ENCODE data around the gene NLGN4Y. TPM values are rescaled to one million over a fixed set of nuclear protein-coding genes. Genes with fewer than 3 reads are reported as not detected.

The NLGN4Y gene
- total and polyA plus RNA-seq, 2 experiments from 2014 or later: 10.9 to 73.6 TPM

DNA sequence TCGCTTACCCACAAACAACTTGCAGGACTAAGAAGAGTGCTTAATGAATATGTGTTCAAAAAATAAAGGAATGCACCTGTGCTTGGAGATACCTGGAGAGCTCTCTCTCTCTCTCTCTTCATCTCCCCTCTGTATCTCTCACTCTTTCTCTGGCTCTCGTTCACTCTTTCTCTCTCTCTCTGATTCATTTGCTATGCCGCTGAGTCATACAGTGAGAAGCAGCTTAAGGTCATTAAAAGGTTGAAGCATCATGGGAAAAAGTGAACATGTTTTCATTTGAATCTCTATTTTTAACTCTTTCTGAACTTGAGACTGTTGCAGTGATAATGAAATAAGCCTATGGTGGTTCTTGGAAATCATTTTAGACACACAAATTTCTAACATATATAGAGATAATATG lies 277.8 kb downstream of the NLGN4Y start:
- Histone ChIP-seq H3K27ac (ENCODE audit: low read depth) (no peak overlapping the region), H3K4me1 (ENCODE audit: insufficient read depth) (no peaks in the 10 kb centered on the region), H3K4me3 (no peak overlapping the region), H3K9me2 (ENCODE audit: insufficient read depth) (peaks cover 3% of the 10 kb centered on the region; the same call in 1 of the 2 replicates), H3K36me3 (ENCODE audit: insufficient read depth) (no peaks in the 10 kb centered on the region), H3K27me3 (ENCODE audit: insufficient read depth) (no peaks in the 10 kb centered on the region), H4K20me1 (replicated peaks; ENCODE audit: insufficient read depth) (no peaks in the 10 kb centered on the region), H3K4me2 (no peak overlapping the region), H3F3A (replicated peaks; ENCODE audit: low read depth) (no peaks in the 10 kb centered on the region), H2AFZ (no peak overlapping the region), H3K79me2 (replicated peaks; ENCODE audit: insufficient read depth) (no peaks in the 10 kb centered on the region)
- no peak for TF ChIP-seq ZNF331 (CRISPR knock-in tag; IDR thresholded peaks at IDR 0.05; ENCODE audit: low read depth)
- TF ChIP-seq CREB1 (CRISPR knock-in tag; IDR thresholded peaks at IDR 0.05; ENCODE audit: low read depth): no peak
- no peak for TF ChIP-seq EZH2 (IDR thresholded peaks at IDR 0.05; ENCODE audit: low read depth, unreplicated experiment)
- Mint-ChIP-seq H3K4me3 (no peak overlapping the region), H3K36me3 (ENCODE audit: low read depth) (peaks cover 3% of the 10 kb centered on the region; the same call in 2 of the 3 replicates), H3K27ac (no peak overlapping the region), H3K4me1 (no peaks in the 10 kb centered on the region), H3K27me3 (ENCODE audit: insufficient read depth, low read depth, poor library complexity) (no peaks in the 10 kb centered on the region), H3K9me3 (no peaks in the 10 kb centered on the region)
- no peak for ATAC-seq
- DNase-seq (ENCODE audit: low spot score): no peak

GRCh38 chrY:14804041-14804440 lies 279.7 kb downstream of the NLGN4Y start:
- no peak for ATAC-seq
- Histone ChIP-seq H3K9me2 (ENCODE audit: insufficient read depth) (peaks cover 3% of the 10 kb centered on the region; the same call in 1 of the 2 replicates), H3F3A (replicated peaks; ENCODE audit: low read depth) (no peaks in the 10 kb centered on the region), H2AFZ (no peak overlapping the region), H3K4me1 (ENCODE audit: insufficient read depth) (no peaks in the 10 kb centered on the region), H3K79me2 (replicated peaks; ENCODE audit: insufficient read depth) (no peaks in the 10 kb centered on the region), H3K4me3 (no peak overlapping the region), H4K20me1 (replicated peaks; ENCODE audit: insufficient read depth) (no peaks in the 10 kb centered on the region), H3K27me3 (ENCODE audit: insufficient read depth) (no peaks in the 10 kb centered on the region), H3K4me2 (no peak overlapping the region), H3K36me3 (ENCODE audit: insufficient read depth) (no peaks in the 10 kb centered on the region), H3K27ac (ENCODE audit: low read depth) (no peak overlapping the region)
- H3K4me1 Mint-ChIP-seq: no peaks in the 10 kb centered on the region
- no peak for DNase-seq (ENCODE audit: low spot score)
- no peak overlapping the region for H3K4me3 Mint-ChIP-seq
- H3K27ac Mint-ChIP-seq: no peak overlapping the region
- no peaks in the 10 kb centered on the region for H3K27me3 Mint-ChIP-seq (ENCODE audit: insufficient read depth, low read depth, poor library complexity)
- peaks cover 3% of the 10 kb centered on the region; the same call in 2 of the 3 replicates for H3K36me3 Mint-ChIP-seq (ENCODE audit: low read depth)
- no peaks in the 10 kb centered on the region for H3K9me3 Mint-ChIP-seq
- TF ChIP-seq, protein P1, sequence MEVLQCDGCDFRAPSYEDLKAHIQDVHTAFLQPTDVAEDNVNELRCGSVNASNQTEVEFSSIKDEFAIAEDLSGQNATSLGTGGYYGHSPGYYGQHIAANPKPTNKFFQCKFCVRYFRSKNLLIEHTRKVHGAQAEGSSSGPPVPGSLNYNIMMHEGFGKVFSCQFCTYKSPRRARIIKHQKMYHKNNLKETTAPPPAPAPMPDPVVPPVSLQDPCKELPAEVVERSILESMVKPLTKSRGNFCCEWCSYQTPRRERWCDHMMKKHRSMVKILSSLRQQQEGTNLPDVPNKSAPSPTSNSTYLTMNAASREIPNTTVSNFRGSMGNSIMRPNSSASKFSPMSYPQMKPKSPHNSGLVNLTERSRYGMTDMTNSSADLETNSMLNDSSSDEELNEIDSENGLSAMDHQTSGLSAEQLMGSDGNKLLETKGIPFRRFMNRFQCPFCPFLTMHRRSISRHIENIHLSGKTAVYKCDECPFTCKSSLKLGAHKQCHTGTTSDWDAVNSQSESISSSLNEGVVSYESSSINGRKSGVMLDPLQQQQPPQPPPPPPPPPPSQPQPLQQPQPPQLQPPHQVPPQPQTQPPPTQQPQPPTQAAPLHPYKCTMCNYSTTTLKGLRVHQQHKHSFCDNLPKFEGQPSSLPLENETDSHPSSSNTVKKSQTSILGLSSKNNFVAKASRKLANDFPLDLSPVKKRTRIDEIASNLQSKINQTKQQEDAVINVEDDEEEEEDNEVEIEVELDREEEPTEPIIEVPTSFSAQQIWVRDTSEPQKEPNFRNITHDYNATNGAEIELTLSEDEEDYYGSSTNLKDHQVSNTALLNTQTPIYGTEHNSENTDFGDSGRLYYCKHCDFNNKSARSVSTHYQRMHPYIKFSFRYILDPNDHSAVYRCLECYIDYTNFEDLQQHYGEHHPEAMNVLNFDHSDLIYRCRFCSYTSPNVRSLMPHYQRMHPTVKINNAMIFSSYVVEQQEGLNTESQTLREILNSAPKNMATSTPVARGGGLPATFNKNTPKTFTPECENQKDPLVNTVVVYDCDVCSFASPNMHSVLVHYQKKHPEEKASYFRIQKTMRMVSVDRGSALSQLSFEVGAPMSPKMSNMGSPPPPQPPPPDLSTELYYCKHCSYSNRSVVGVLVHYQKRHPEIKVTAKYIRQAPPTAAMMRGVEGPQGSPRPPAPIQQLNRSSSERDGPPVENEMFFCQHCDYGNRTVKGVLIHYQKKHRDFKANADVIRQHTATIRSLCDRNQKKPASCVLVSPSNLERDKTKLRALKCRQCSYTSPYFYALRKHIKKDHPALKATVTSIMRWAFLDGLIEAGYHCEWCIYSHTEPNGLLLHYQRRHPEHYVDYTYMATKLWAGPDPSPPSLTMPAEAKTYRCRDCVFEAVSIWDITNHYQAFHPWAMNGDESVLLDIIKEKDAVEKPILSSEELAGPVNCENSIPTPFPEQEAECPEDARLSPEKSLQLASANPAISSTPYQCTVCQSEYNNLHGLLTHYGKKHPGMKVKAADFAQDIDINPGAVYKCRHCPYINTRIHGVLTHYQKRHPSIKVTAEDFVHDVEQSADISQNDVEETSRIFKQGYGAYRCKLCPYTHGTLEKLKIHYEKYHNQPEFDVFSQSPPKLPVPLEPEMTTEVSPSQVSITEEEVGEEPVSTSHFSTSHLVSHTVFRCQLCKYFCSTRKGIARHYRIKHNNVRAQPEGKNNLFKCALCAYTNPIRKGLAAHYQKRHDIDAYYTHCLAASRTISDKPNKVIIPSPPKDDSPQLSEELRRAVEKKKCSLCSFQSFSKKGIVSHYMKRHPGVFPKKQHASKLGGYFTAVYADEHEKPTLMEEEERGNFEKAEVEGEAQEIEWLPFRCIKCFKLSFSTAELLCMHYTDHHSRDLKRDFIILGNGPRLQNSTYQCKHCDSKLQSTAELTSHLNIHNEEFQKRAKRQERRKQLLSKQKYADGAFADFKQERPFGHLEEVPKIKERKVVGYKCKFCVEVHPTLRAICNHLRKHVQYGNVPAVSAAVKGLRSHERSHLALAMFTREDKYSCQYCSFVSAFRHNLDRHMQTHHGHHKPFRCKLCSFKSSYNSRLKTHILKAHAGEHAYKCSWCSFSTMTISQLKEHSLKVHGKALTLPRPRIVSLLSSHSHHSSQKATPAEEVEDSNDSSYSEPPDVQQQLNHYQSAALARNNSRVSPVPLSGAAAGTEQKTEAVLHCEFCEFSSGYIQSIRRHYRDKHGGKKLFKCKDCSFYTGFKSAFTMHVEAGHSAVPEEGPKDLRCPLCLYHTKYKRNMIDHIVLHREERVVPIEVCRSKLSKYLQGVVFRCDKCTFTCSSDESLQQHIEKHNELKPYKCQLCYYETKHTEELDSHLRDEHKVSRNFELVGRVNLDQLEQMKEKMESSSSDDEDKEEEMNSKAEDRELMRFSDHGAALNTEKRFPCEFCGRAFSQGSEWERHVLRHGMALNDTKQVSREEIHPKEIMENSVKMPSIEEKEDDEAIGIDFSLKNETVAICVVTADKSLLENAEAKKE (CRISPR knock-in tag; IDR thresholded peaks at IDR 0.05): no peak
- TF ChIP-seq STAT1 (IDR thresholded peaks at IDR 0.05; ENCODE audit: unreplicated experiment): no peak
- TF ChIP-seq POLR2AphosphoS5 (IDR thresholded peaks at IDR 0.05; ENCODE audit: low read depth): no peak
- no peak for TF ChIP-seq ETS1 (IDR thresholded peaks at IDR 0.05)
- TF ChIP-seq CTCF (conservative IDR thresholded peaks at IDR 0.05; ENCODE audit: low read depth in 2 of 2): no peak
- TF ChIP-seq ZNF331 (CRISPR knock-in tag; IDR thresholded peaks at IDR 0.05; ENCODE audit: low read depth): no peak
- no peak for TF ChIP-seq NANOG (IDR thresholded peaks at IDR 0.05; ENCODE audit: borderline replicate concordance)
- TF ChIP-seq EZH2 (IDR thresholded peaks at IDR 0.05; ENCODE audit: low read depth, unreplicated experiment): no peak
